ENCODE results near the gene CRACR2B. TPM values are rescaled to one million over a fixed set of nuclear protein-coding genes. Genes with fewer than 3 reads are reported as not detected.

The CRACR2B gene
- total and polyA plus RNA-seq, 2 of the 13 experiments (the other 11 are each of a cell fraction or from before 2014, with no cell fraction given), result 14.9 to 21.0 TPM

DNA sequence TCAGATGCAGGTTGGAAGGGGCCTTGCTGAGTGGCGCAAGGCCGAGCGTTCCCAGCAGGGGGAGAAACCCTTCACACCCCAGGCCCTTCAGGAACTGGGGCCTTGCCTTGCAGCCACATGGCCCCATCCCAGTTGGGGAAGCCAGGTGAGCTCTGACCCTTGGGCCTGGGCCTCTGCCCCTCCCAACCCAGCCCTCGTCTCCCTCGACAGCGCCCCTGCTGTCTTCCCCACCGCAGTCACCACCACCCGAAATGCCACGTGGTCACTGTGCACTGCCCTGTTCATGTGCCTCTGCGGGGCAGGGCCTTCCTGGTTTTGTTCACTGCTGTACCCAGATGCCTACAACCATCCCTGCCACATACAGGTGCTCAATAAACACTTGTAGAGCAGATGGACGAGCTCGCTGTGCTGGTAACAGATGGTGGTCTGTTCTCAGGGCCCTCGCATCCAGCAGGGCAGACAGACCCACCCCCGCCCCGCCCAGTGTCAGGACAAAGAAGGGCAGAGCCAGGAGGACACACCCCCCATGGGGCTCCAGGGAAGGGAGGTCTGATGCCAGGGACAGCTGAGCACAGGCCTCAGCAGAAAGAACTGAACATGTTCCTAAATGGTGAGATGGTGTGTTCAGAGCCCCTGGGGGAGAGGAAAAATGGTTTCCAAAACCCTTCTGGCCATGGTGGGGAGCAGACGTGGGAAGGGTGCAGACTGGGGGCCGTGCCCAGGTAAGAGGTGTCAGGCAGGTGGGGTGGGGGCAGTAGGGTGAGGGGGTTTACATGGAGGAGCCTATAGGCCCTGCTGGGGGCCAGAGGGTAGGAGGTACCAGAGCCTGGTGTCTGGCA, 10.9 kb downstream of the CRACR2B start (continued):
- TF ChIP-seq, protein P1, sequence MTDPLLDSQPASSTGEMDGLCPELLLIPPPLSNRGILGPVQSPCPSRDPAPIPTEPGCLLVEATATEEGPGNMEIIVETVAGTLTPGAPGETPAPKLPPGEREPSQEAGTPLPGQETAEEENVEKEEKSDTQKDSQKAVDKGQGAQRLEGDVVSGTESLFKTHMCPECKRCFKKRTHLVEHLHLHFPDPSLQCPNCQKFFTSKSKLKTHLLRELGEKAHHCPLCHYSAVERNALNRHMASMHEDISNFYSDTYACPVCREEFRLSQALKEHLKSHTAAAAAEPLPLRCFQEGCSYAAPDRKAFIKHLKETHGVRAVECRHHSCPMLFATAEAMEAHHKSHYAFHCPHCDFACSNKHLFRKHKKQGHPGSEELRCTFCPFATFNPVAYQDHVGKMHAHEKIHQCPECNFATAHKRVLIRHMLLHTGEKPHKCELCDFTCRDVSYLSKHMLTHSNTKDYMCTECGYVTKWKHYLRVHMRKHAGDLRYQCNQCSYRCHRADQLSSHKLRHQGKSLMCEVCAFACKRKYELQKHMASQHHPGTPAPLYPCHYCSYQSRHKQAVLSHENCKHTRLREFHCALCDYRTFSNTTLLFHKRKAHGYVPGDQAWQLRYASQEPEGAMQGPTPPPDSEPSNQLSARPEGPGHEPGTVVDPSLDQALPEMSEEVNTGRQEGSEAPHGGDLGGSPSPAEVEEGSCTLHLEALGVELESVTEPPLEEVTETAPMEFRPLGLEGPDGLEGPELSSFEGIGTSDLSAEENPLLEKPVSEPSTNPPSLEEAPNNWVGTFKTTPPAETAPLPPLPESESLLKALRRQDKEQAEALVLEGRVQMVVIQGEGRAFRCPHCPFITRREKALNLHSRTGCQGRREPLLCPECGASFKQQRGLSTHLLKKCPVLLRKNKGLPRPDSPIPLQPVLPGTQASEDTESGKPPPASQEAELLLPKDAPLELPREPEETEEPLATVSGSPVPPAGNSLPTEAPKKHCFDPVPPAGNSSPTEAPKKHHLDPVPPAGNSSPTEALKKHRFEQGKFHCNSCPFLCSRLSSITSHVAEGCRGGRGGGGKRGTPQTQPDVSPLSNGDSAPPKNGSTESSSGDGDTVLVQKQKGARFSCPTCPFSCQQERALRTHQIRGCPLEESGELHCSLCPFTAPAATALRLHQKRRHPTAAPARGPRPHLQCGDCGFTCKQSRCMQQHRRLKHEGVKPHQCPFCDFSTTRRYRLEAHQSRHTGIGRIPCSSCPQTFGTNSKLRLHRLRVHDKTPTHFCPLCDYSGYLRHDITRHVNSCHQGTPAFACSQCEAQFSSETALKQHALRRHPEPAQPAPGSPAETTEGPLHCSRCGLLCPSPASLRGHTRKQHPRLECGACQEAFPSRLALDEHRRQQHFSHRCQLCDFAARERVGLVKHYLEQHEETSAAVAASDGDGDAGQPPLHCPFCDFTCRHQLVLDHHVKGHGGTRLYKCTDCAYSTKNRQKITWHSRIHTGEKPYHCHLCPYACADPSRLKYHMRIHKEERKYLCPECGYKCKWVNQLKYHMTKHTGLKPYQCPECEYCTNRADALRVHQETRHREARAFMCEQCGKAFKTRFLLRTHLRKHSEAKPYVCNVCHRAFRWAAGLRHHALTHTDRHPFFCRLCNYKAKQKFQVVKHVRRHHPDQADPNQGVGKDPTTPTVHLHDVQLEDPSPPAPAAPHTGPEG (CRISPR knock-in tag; IDR thresholded peaks at IDR 0.05), result no peak
- TF ChIP-seq, protein P2, sequence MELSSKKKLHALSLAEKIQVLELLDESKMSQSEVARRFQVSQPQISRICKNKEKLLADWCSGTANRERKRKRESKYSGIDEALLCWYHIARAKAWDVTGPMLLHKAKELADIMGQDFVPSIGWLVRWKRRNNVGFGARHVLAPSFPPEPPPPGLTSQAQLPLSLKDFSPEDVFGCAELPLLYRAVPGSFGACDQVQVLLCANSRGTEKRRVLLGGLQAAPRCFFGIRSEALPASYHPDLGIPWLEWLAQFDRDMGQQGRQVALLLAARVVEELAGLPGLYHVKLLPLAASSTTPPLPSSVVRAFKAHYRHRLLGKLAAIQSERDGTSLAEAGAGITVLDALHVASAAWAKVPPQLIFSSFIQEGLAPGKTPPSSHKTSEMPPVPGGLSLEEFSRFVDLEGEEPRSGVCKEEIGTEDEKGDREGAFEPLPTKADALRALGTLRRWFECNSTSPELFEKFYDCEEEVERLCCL (CRISPR knock-in tag; IDR thresholded peaks at IDR 0.05; ENCODE audit: borderline replicate concordance), result 0 out of 2 replicates have a peak, but pooled peaks have one; percentile 56
- TF ChIP-seq ZNF350 (CRISPR knock-in tag; IDR thresholded peaks at IDR 0.05; ENCODE audit: borderline replicate concordance, low read depth), result peak; percentile 65
- no peak for TF ChIP-seq NFIB (CRISPR knock-in tag; IDR thresholded peaks at IDR 0.05; ENCODE audit: borderline replicate concordance)
- TF ChIP-seq, protein P3, sequence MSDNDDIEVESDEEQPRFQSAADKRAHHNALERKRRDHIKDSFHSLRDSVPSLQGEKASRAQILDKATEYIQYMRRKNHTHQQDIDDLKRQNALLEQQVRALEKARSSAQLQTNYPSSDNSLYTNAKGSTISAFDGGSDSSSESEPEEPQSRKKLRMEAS (IDR thresholded peaks at IDR 0.05), result peak; percentile 98
- no peak for TF ChIP-seq RFX3 (CRISPR knock-in tag; IDR thresholded peaks at IDR 0.05)
- TF ChIP-seq, protein P4, sequence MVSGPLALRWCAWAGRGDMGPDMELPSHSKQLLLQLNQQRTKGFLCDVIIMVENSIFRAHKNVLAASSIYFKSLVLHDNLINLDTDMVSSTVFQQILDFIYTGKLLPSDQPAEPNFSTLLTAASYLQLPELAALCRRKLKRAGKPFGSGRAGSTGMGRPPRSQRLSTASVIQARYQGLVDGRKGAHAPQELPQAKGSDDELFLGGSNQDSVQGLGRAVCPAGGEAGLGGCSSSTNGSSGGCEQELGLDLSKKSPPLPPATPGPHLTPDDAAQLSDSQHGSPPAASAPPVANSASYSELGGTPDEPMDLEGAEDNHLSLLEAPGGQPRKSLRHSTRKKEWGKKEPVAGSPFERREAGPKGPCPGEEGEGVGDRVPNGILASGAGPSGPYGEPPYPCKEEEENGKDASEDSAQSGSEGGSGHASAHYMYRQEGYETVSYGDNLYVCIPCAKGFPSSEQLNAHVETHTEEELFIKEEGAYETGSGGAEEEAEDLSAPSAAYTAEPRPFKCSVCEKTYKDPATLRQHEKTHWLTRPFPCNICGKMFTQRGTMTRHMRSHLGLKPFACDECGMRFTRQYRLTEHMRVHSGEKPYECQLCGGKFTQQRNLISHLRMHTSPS (CRISPR knock-in tag; IDR thresholded peaks at IDR 0.05; ENCODE audit: low read depth), result peak; percentile 67
- TF ChIP-seq, protein P5, sequence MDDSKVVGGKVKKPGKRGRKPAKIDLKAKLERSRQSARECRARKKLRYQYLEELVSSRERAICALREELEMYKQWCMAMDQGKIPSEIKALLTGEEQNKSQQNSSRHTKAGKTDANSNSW (CRISPR knock-in tag; IDR thresholded peaks at IDR 0.05; ENCODE audit: borderline replicate concordance), result no peak
- no peak for TF ChIP-seq FOXO1 (CRISPR knock-in tag; IDR thresholded peaks at IDR 0.05)
- TF ChIP-seq, protein P6, sequence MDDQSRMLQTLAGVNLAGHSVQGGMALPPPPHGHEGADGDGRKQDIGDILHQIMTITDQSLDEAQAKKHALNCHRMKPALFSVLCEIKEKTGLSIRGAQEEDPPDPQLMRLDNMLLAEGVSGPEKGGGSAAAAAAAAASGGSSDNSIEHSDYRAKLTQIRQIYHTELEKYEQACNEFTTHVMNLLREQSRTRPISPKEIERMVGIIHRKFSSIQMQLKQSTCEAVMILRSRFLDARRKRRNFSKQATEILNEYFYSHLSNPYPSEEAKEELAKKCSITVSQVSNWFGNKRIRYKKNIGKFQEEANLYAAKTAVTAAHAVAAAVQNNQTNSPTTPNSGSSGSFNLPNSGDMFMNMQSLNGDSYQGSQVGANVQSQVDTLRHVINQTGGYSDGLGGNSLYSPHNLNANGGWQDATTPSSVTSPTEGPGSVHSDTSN (CRISPR knock-in tag; IDR thresholded peaks at IDR 0.05; ENCODE audit: borderline replicate concordance), result no peak
- no peak for TF ChIP-seq PAF1 (CRISPR knock-in tag; IDR thresholded peaks at IDR 0.05)
- 0 out of 2 replicates have a peak, but pooled peaks have one; percentile 23 for TF ChIP-seq SIX1 (CRISPR knock-in tag; IDR thresholded peaks at IDR 0.05; ENCODE audit: borderline replicate concordance)
- no peak for TF ChIP-seq RBAK (CRISPR knock-in tag; IDR thresholded peaks at IDR 0.05)
- TF ChIP-seq ZSCAN30 (CRISPR knock-in tag; IDR thresholded peaks at IDR 0.05), result no peak
- TF ChIP-seq POLR2A (IDR thresholded peaks at IDR 0.05; ENCODE audit: insufficient read depth in 1 of 2, low read depth in 2 of 2, low read length in 2 of 2), result 0 out of 4 replicates have a peak, but pooled peaks of 1 of the 2 experiments have one; percentile 38
- TF ChIP-seq MTA3 (CRISPR knock-in tag; IDR thresholded peaks at IDR 0.05), result no peak
- TF ChIP-seq ZNF34 (CRISPR knock-in tag; IDR thresholded peaks at IDR 0.05; ENCODE audit: borderline replicate concordance), result 0 out of 2 replicates have a peak, but pooled peaks have one; percentile 34
- no peak for TF ChIP-seq ZNF3 (CRISPR knock-in tag; IDR thresholded peaks at IDR 0.05)

All from HepG2 (cell line).